OCI-LY3 (cell line): Measurements from ENCODE around the gene SLC39A13.

ENCODE experiments used
- CTCF ChIP-seq: fragments of 200-600, 300-600 bp; sonication (generic); IDR thresholded peaks from 2 replicates; pipeline ENCODE4 v1.5.1; 2014; ENCODE audit warnings: antibody characterized with exemption, low read length, low read depth
- EZH2phosphoT487 ChIP-seq: fragments of 200-600 bp; shearing (Covaris generic); IDR thresholded peaks from 2 replicates; pipeline ENCODE4 v1.6.1; 2018; ENCODE audit warnings: antibody characterized with exemption, mixed run types, low read depth

GRCh38 chr11:47376107-47376524, 32.3 kb upstream of the SLC39A13 start:
- no peak for TF ChIP-seq CTCF
- TF ChIP-seq EZH2phosphoT487: no peak
